Fibroblast of villous mesenchyme (primary cell): ENCODE measurements around the gene MAST4. TPM values are rescaled to one million over a fixed set of nuclear protein-coding genes. Genes with fewer than 3 reads are reported as not detected.

ENCODE experiments used
- DNase-seq: peaks from one replicate; pipeline ENCODE4 v3.0.0-alpha.2; 2010; ENCODE audit warnings: low read depth
- H3K4me3 ChIP-seq: 2 replicates; pipeline ENCODE4 v1.5.1; 2011; ENCODE audit warnings: low read depth, mild to moderate bottlenecking, low read length
- CTCF ChIP-seq: IDR thresholded peaks from 2 replicates; pipeline ENCODE4 v1.5.1; 2012; ENCODE audit warnings: low read depth, mild to moderate bottlenecking, low read length; ENCODE audit not compliant: insufficient read depth
- total RNA-seq: library from RNA; depleted of rRNA; stranded (reverse); fragments of >200 nt; gene quantifications from 2 replicates; pipeline ENCODE4 v1.2.3, GENCODE V29; 2012

Gene MAST4
- total RNA-seq, 1 donor: 8.2 TPM

- DNase-seq: no peak
- no peak overlapping the region for H3K4me3 ChIP-seq
- TF ChIP-seq CTCF: no peak
These were observed 22.5 kb upstream of the MAST4 start for GRCh38 chr5:66573733-66574132.

- DNase-seq: no peak
- no peak overlapping the region for H3K4me3 ChIP-seq
- TF ChIP-seq CTCF: no peak
These were observed 13.6 kb upstream of the MAST4 start for GRCh38 chr5:66582499-66583165.

GRCh38 chr5:66585291-66585690 lies 10.9 kb upstream of the MAST4 start:
- TF ChIP-seq CTCF: no peak
- H3K4me3 ChIP-seq: no peak overlapping the region
- DNase-seq: no peak

- DNase-seq: no peak
- H3K4me3 ChIP-seq: no peak overlapping the region
- TF ChIP-seq CTCF: no peak
These were observed 8.4 kb upstream of the MAST4 start for GRCh38 chr5:66587771-66588170.

GRCh38 chr5:66596636-66597182 lies 516 bp downstream of the MAST4 start:
- H3K4me3 ChIP-seq: peak overlapping the region; percentile 56
- DNase-seq: peak; percentile 4
- TF ChIP-seq CTCF: no peak

GRCh38 chr5:66597183-66597757 lies 1.1 kb downstream of the MAST4 start:
- DNase-seq: peak; percentile 8
- TF ChIP-seq CTCF: no peak
- H3K4me3 ChIP-seq: peak overlapping the region; percentile 28

- no peak for TF ChIP-seq CTCF
- no peak overlapping the region for H3K4me3 ChIP-seq
- DNase-seq: no peak
These were observed 6.4 kb downstream of the MAST4 start for GRCh38 chr5:66602621-66603020.
